Fibroblast of skin of left biceps (primary cell): ENCODE data around the gene TMEM131L.
A peak's percentile ranks its signal among the peaks of the same experiment; 100 is the strongest.
"Not testable (repeated sequence)": the region's sequence is repeated elsewhere in the genome, so short reads cannot be mapped to it uniquely, and the experiment has no call there.

Source experiments
- DNase-seq, 2 experiments: peaks; one replicate each; pipeline ENCODE4 v3.0.0-alpha.2; 2013; ENCODE audit warnings: low read depth in 2 of 2

Gene TMEM131L

GRCh38 chr4:153539422-153539821 is 73.3 kb downstream of the TMEM131L start:
- DNase-seq = no peak

- DNase-seq = peak; percentile 95 to 96
These were observed 75.4 kb downstream of the TMEM131L start for GRCh38 chr4:153541456-153542096.

GRCh38 chr4:153542131-153542530 is 76.0 kb downstream of the TMEM131L start:
- no peak for DNase-seq

- no peak for DNase-seq
These were observed 76.7 kb downstream of the TMEM131L start for GRCh38 chr4:153542834-153543233.

- DNase-seq = no peak
These were observed 77.2 kb downstream of the TMEM131L start for GRCh38 chr4:153543351-153543750.

- no peak for DNase-seq
These were observed 79.7 kb downstream of the TMEM131L start for GRCh38 chr4:153545822-153546221.

GRCh38 chr4:153546280-153546679 is 80.1 kb downstream of the TMEM131L start:
- no peak for DNase-seq

- no peak for DNase-seq
These were observed 81.4 kb downstream of the TMEM131L start for GRCh38 chr4:153547520-153547919.

- not testable (repeated sequence) for DNase-seq
These were observed 82.7 kb downstream of the TMEM131L start for GRCh38 chr4:153548907-153549306.

GRCh38 chr4:153549405-153549804 is 83.2 kb downstream of the TMEM131L start:
- no peak for DNase-seq

- no peak for DNase-seq
These were observed 87.1 kb downstream of the TMEM131L start for GRCh38 chr4:153553155-153553818.

- no peak for DNase-seq
These were observed 87.6 kb downstream of the TMEM131L start for GRCh38 chr4:153553819-153554170.

- DNase-seq = peak; percentile 55 to 59
These were observed 89.7 kb downstream of the TMEM131L start for GRCh38 chr4:153555730-153556434.

- no peak for DNase-seq
These were observed 90.3 kb downstream of the TMEM131L start for GRCh38 chr4:153556435-153556815.

GRCh38 chr4:153560908-153561307 is 94.7 kb downstream of the TMEM131L start:
- DNase-seq = no peak

GRCh38 chr4:153564630-153565525 is 98.7 kb downstream of the TMEM131L start:
- no peak for DNase-seq

GRCh38 chr4:153566631-153567150 is 100.5 kb downstream of the TMEM131L start:
- no peak for DNase-seq

- DNase-seq = not testable (repeated sequence)
These were observed 101.5 kb downstream of the TMEM131L start for GRCh38 chr4:153567660-153568059.

GRCh38 chr4:153570228-153570973 is 104.2 kb downstream of the TMEM131L start:
- DNase-seq = no peak

GRCh38 chr4:153571006-153571545 is 104.9 kb downstream of the TMEM131L start:
- no peak for DNase-seq

GRCh38 chr4:153572609-153573008 is 106.4 kb downstream of the TMEM131L start:
- DNase-seq = no peak
